Activated naive CD8-positive, alpha-beta T cell treated with anti-CD3 and anti-CD28 coated beads for 36 hours (primary cell): ENCODE results near the gene TSHZ2. TPM values are rescaled to one million over a fixed set of nuclear protein-coding genes. Genes with fewer than 3 reads are reported as not detected.

Experiments used
- DNase-seq: peaks from one replicate; pipeline ENCODE4 v3.0.0; 2021
- H3K27ac Mint-ChIP-seq: one replicate; pipeline ENCODE4 v1.8.0; 2022; ENCODE audit warnings: mild to moderate bottlenecking, moderate library complexity, mixed read lengths
- H3K27me3 Mint-ChIP-seq: one replicate; pipeline ENCODE4 v1.8.0; 2022; ENCODE audit warnings: mild to moderate bottlenecking, mixed read lengths
- H3K36me3 Mint-ChIP-seq: one replicate; pipeline ENCODE4 v1.8.0; 2021; ENCODE audit warnings: mild to moderate bottlenecking, mixed read lengths
- H3K4me1 Mint-ChIP-seq: one replicate; pipeline ENCODE4 v1.8.0; 2021; ENCODE audit warnings: mixed read lengths
- H3K4me3 Mint-ChIP-seq: one replicate; pipeline ENCODE4 v1.8.0; 2022; ENCODE audit warnings: mild to moderate bottlenecking, moderate library complexity, mixed read lengths
- H3K9me3 Mint-ChIP-seq: one replicate; pipeline ENCODE4 v1.8.0; 2022; ENCODE audit warnings: mixed read lengths
- total RNA-seq, 2 experiments: library from RNA; stranded (reverse); gene quantifications; one replicate each; pipeline ENCODE4 v1.2.3, GENCODE V29; 2021

TSHZ2 gene
- total RNA-seq, 2 experiments from 2014 or later: 0.54 to 0.74 TPM

DNA sequence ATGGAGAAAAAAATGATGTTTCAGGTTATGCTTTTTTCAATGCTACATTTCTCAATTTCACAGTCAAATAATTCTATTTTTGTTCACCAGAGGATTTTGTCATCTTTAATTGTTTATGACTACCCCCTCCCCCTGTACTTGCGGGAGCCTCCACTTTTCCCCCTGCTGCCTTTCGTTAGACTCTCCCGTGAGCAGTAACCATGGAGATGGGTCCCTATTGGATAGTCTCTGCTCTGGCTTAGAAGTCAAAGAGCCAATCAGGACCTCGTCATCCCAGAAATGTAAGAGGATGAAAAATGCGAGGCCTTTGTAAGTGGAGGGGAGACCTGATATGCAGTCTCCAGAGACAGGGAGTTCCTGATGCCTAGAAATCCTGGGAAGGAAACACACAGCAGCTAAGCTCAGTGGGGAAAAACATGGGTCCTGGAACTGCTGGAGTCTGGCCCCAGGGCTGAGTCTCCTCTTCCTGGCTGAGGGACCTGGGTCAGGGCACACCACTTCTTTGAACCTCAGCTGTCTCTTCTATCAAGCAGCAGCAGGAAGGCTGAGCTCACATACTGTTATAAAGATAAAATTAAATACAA is 298.7 kb downstream of the TSHZ2 start:
- peaks cover 3% of the 10 kb centered on the region for H3K27me3 Mint-ChIP-seq
- no peaks in the 10 kb centered on the region for H3K36me3 Mint-ChIP-seq
- DNase-seq: no peak
- H3K27ac Mint-ChIP-seq: no peak overlapping the region
- no peak overlapping the region for H3K4me3 Mint-ChIP-seq
- no peaks in the 10 kb centered on the region for H3K4me1 Mint-ChIP-seq
- H3K9me3 Mint-ChIP-seq: no peaks in the 10 kb centered on the region

DNA sequence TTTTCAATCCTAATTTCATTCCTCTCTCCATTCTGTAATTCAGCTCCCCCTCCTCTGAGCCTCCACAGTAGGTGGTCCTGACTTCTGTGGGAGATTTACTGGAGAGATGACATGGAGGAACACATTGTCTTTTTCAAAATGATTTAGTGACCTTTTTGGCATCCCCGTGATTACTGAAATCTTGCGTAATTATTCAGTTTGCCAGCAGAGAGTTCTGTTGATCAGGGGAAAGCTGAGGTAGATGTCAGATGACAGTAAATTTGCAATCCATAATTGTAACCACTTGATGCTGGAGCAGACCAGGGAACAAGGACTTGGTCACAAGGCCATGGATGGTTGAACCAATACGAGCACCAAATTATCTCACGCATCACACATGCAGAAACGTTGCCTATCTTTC is 302.2 kb downstream of the TSHZ2 start:
- no peak for DNase-seq
- H3K36me3 Mint-ChIP-seq: no peaks in the 10 kb centered on the region
- no peak overlapping the region for H3K27ac Mint-ChIP-seq
- no peaks in the 10 kb centered on the region for H3K9me3 Mint-ChIP-seq
- H3K4me3 Mint-ChIP-seq: no peak overlapping the region
- no peaks in the 10 kb centered on the region for H3K4me1 Mint-ChIP-seq
- H3K27me3 Mint-ChIP-seq: peaks cover 3% of the 10 kb centered on the region

DNA sequence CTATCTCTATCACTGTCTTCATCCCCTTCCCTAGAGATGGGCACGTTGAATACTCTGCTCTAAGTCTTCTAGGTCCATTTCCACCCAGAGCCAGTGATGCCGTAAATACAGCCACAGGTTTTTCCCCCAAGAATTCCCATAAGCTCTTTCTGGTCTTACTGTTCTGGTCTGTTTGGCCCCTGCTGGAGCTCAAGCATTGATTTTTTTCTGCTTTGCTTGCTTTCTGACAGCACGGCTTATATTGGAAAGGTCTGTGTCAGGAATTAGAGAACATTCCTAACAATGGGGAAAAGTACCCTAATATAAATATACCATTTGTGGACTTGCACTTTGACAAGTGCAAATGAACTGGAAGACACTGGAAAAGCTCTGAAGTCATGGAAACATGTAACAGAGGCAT is 302.6 kb downstream of the TSHZ2 start:
- H3K4me3 Mint-ChIP-seq: no peak overlapping the region
- H3K9me3 Mint-ChIP-seq: no peaks in the 10 kb centered on the region
- no peaks in the 10 kb centered on the region for H3K36me3 Mint-ChIP-seq
- DNase-seq: no peak
- H3K27me3 Mint-ChIP-seq: peaks cover 3% of the 10 kb centered on the region
- H3K4me1 Mint-ChIP-seq: no peaks in the 10 kb centered on the region
- H3K27ac Mint-ChIP-seq: no peak overlapping the region

DNA sequence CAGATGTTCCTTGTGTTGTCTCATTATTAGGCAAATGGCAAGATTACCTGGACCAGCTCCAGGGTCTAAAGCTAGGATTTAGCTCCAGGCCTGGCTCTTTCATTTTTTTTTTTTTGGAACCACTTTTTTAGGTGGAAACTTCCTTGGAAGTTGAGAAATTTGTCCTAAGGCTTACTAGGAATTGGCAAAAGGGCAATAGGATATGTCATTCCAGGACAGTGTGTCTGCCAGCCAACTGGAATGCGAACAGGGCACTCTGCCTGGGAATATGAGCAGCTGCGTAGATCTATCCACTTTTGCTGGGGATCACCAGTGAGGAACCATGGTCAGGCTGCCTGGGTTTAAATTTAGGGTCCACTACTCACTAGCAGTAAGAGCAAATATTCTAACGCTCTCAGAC is 304.0 kb downstream of the TSHZ2 start:
- H3K9me3 Mint-ChIP-seq: no peaks in the 10 kb centered on the region
- no peak overlapping the region for H3K4me3 Mint-ChIP-seq
- H3K36me3 Mint-ChIP-seq: no peaks in the 10 kb centered on the region
- H3K27me3 Mint-ChIP-seq: peaks cover 3% of the 10 kb centered on the region
- no peaks in the 10 kb centered on the region for H3K4me1 Mint-ChIP-seq
- H3K27ac Mint-ChIP-seq: no peak overlapping the region
- no peak for DNase-seq

DNA sequence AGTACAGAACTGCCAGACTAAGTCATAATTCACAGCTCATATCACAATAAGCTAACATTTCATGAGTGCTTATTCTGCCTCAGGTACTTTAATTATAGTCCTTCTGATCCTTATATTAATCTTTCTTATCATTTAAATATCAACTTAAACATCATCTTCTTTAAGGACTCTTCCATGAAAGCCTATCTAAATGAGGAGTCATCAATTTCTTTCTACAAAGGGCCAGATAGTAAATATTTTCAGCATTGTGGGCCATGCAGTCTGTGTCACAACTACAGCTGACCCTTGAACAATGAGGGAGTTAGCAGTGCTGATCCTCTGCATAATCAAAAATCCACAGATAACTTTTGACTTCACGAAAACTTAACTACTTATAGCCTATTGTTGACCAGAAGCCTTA is 306.4 kb downstream of the TSHZ2 start:
- no peaks in the 10 kb centered on the region for H3K9me3 Mint-ChIP-seq
- no peaks in the 10 kb centered on the region for H3K4me1 Mint-ChIP-seq
- H3K36me3 Mint-ChIP-seq: no peaks in the 10 kb centered on the region
- peaks cover 3% of the 10 kb centered on the region for H3K27me3 Mint-ChIP-seq
- H3K27ac Mint-ChIP-seq: no peak overlapping the region
- H3K4me3 Mint-ChIP-seq: no peak overlapping the region
- DNase-seq: no peak

DNA sequence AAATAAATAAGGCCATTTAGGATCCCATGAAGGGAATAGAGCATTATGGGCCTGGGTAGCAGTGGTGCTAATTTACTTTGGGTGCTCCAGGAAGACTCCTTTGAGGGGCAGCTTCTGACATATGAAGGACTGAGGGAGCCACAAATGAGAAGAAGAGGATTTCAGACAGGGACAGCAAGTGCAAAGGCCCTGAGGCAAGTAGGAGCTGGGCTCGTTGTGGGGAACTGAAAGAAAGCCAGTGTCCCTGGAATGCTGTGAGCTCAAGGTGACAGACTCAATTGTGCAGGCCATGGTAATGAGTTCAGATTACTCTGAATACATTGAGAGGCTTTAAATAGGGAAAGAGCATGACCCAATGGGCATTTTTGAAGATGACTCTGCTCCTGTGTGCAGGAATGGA is 307.6 kb downstream of the TSHZ2 start:
- H3K4me3 Mint-ChIP-seq: no peak overlapping the region
- peaks cover 1% of the 10 kb centered on the region for H3K27me3 Mint-ChIP-seq
- no peak for DNase-seq
- H3K27ac Mint-ChIP-seq: no peak overlapping the region
- H3K9me3 Mint-ChIP-seq: no peaks in the 10 kb centered on the region
- no peaks in the 10 kb centered on the region for H3K4me1 Mint-ChIP-seq
- H3K36me3 Mint-ChIP-seq: no peaks in the 10 kb centered on the region

DNA sequence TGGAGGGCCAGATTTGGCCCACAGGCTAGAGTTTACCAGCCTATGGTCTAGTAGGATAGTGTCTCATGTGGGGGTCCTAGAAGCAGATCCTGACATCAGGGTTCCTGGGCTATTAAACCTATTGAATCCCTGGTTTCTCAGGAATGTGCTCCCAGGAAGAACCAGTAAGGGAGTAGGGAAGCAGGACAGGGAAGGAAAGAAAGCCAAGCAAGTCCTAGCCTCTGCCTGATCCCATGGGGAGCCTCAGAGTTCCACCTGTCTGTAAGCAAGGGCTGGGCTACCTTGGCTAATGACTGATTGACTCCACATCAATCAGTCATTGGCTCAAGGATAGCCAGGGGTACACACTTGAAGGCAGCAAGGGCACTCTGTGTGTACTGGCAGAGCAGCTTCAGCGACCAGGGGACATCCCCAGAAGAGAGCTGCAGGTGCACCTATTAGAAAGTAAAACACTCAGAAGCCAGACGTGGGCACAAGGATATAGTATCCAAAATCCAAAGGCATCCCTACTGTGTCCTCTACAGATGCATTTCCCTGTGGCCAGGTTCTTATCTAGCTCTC is 309.5 kb downstream of the TSHZ2 start:
- no peak overlapping the region for H3K4me3 Mint-ChIP-seq
- H3K9me3 Mint-ChIP-seq: no peaks in the 10 kb centered on the region
- H3K36me3 Mint-ChIP-seq: no peaks in the 10 kb centered on the region
- no peaks in the 10 kb centered on the region for H3K4me1 Mint-ChIP-seq
- no peak for DNase-seq
- no peak overlapping the region for H3K27ac Mint-ChIP-seq
- H3K27me3 Mint-ChIP-seq: peaks cover 4% of the 10 kb centered on the region

DNA sequence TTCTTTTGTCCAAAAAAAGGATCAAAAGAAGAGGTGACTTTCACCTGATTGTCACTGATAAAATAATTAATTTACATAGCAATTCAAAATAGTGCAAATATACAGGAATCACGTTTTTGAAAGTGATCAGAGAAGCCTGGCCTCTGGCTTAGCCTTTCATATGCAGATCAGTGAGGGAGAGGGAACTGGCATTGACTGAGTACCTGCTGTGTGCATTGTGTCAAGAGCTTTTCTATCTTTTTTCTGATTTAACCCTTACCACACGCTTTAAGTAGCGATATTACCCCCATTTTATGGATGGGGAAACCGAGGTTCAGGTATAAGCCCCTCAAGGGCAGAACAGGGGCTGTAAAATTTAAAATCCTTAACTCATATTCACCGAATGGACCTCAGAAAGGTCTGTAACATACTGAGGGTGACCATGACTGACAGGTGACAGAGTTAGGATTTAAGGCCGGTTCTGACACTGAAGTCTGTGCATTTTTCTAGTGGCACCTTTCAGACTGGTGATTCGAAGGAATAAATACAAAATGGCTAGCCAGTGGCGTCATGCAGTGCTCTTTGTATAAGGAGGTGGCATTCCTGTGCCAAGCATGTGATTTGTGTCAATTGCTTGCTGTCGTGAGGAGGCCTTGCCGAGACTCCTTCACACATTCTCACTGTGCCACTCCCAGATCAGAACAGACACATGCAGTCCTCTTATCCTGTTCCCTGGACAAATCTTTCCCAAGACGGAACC is 310.2 kb downstream of the TSHZ2 start:
- H3K4me1 Mint-ChIP-seq: no peaks in the 10 kb centered on the region
- DNase-seq: no peak
- H3K27me3 Mint-ChIP-seq: peaks cover 4% of the 10 kb centered on the region
- no peaks in the 10 kb centered on the region for H3K9me3 Mint-ChIP-seq
- no peak overlapping the region for H3K27ac Mint-ChIP-seq
- no peaks in the 10 kb centered on the region for H3K36me3 Mint-ChIP-seq
- no peak overlapping the region for H3K4me3 Mint-ChIP-seq

DNA sequence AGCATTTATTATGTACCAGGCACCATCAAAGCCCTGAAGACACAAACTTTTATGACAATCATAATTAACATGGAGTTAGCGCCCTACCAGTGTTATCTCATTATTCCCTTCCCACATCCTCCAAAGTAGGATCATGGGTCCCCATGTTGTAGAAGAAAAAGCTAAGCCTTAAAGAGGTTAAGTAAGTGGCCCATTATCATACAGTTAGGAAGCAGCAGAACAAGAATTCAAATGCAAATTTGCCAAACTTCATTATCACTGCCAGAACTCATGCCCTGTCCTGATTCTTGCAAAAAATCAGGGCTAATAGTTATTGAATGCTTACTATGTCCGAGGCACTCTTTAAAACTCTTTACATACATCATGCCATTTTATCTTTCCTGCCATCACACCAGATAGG is 310.9 kb downstream of the TSHZ2 start:
- Mint-ChIP-seq H3K27ac (no peak overlapping the region), H3K36me3 (no peaks in the 10 kb centered on the region), H3K4me1 (no peaks in the 10 kb centered on the region), H3K27me3 (peaks cover 4% of the 10 kb centered on the region), H3K4me3 (no peak overlapping the region), H3K9me3 (no peaks in the 10 kb centered on the region)
- DNase-seq: no peak

DNA sequence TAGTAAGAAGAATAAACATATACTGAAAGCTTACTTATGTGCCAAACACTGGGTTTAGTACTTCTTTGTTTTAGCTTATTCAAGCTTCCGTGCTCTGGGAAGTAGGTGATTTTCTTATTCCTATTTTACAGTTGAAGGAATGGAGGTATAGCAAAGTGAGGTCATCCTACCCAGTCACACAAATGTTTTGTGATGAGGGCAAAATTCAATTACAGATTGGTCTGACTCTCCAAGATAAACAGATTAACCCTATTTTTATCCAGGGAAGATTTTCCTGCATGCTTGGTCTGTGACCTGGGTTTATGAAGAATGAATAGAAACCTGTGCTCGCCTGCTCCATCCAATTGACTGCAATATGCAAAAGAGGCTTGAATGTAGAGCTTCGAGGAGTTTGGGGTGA is 311.4 kb downstream of the TSHZ2 start:
- H3K4me1 Mint-ChIP-seq: no peaks in the 10 kb centered on the region
- peaks cover 4% of the 10 kb centered on the region for H3K27me3 Mint-ChIP-seq
- no peak overlapping the region for H3K27ac Mint-ChIP-seq
- no peak for DNase-seq
- H3K4me3 Mint-ChIP-seq: no peak overlapping the region
- no peaks in the 10 kb centered on the region for H3K9me3 Mint-ChIP-seq
- H3K36me3 Mint-ChIP-seq: no peaks in the 10 kb centered on the region

DNA sequence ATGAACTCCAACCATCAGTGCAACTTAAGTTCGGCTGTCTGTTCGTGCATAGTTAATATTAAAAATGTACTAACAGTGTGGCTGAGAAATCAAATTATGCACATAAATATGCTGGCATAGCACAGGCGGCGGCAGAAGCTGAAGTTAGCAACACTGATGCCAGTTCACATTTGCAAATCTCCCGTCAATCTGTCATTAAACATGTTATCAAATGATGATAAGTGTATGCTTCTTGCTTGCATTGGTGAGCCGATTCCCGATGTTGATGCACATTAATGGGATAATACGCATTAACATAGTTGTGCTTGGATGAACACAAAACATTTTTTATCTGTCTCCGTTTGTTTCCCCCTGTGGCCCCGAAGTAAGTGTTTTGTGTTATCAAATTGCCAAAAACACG is 312.1 kb downstream of the TSHZ2 start:
- Mint-ChIP-seq H3K27me3 (peaks cover 4% of the 10 kb centered on the region), H3K4me3 (no peak overlapping the region), H3K27ac (no peak overlapping the region), H3K36me3 (no peaks in the 10 kb centered on the region), H3K4me1 (no peaks in the 10 kb centered on the region), H3K9me3 (no peaks in the 10 kb centered on the region)
- DNase-seq: no peak

DNA sequence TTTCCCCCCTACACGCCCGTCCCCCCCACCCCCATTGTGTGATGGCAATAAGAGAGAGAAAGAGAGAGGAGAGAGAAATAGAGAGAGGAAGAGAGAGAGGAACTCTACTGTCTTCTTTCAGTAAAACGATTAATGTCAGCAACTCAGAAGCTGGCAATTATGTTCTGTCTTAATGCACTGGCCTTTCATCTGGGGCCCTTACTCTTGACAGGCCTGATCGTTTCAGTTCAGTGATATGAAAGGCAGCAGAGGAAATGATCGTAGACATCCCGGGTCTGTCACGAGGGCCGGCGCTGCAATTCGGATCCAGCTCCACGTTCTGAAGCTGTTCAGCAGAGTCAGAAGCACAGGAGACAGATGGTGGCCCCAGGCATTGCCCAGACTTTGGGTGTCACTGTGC is 312.5 kb downstream of the TSHZ2 start:
- Mint-ChIP-seq H3K4me3 (no peak overlapping the region), H3K27me3 (peaks cover 4% of the 10 kb centered on the region), H3K9me3 (no peaks in the 10 kb centered on the region), H3K4me1 (no peaks in the 10 kb centered on the region), H3K27ac (no peak overlapping the region), H3K36me3 (no peaks in the 10 kb centered on the region)
- no peak for DNase-seq

DNA sequence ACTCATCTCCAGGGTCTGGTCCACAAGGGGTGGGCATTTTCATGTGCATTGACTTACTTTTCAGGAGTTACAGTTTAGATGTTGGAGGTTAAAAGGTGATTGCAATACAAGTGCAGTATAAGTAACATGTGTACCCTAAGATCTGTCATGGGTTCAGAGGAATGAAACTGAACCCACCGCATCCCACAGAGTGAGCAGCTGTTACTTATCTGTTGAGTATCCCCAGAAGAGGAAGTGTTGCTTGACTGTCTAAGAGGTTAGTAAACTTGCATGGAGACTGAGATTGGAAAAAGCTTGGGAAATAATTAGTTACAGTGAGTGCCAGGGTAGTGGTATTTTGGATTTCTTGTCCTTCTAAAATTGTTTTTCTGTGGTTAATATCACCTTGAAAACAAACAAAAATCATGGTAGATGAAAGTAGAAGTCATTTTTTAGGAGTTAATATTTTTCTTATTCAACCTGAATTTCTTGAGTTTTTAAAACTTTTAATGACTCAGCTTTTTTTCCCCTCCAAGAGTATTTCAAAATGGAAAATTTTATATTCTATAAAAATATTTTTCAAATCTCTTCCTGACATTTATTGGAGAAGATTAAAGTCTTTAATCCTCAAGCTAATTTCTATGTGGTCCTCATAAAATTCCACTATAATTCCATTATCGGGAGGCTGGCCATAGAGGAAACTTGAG is 315.3 kb downstream of the TSHZ2 start:
- Mint-ChIP-seq H3K4me3 (no peak overlapping the region), H3K9me3 (no peaks in the 10 kb centered on the region), H3K4me1 (no peaks in the 10 kb centered on the region), H3K27ac (no peak overlapping the region), H3K27me3 (peaks cover 4% of the 10 kb centered on the region), H3K36me3 (no peaks in the 10 kb centered on the region)
- no peak for DNase-seq

DNA sequence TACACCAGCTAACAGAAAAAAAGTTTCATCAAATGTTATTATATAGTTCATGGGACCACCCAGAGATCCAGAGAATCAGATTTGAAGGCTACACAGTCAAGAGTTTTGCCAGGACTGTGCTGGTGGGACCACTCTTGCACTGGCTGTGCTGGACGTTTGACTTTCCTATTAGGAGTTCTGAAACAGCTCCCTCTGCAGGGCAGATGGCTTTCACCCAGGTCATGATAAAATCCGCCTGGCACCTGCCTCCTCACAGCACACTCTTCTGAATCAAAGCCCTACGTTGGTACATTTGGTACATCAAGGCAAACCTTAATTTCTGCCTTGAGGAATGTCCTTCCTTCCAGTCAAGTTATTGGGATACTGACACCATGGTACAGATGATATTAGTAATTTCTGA is 319.4 kb downstream of the TSHZ2 start:
- Mint-ChIP-seq H3K4me3 (no peak overlapping the region), H3K4me1 (no peaks in the 10 kb centered on the region), H3K36me3 (no peaks in the 10 kb centered on the region), H3K27me3 (no peaks in the 10 kb centered on the region), H3K27ac (no peak overlapping the region), H3K9me3 (no peaks in the 10 kb centered on the region)
- no peak for DNase-seq

DNA sequence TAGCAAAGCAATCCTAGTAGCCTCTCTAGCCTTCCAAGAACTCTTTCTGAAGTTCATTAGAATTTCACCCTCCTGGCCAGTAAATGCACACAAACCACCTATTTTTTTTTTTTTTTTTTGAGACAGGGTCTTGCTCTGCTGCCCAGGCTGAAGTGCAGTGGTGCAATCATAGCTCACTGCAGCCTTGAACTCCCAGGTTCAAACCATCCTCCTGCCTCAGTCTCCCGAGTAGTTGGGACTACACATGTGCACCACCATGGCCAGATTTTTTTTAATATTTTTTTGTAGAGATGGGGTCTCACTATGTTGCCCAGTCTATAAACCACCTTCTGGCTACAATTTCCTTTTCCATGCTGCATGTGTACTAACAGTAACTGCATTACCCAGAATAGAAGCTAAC is 320.2 kb downstream of the TSHZ2 start:
- DNase-seq: no peak
- H3K36me3 Mint-ChIP-seq: no peaks in the 10 kb centered on the region
- H3K9me3 Mint-ChIP-seq: no peaks in the 10 kb centered on the region
- H3K4me3 Mint-ChIP-seq: no peak overlapping the region
- no peak overlapping the region for H3K27ac Mint-ChIP-seq
- no peaks in the 10 kb centered on the region for H3K4me1 Mint-ChIP-seq
- no peaks in the 10 kb centered on the region for H3K27me3 Mint-ChIP-seq
